Transverse colon (tissue), 4 donors: ENCODE results near the gene SLC17A3. TPM values are rescaled to one million over a fixed set of nuclear protein-coding genes. Genes with fewer than 3 reads are reported as not detected.

Experiments used
- DNase-seq: peaks from one replicate; pipeline ENCODE4 v3.0.0-alpha.2; 2019
- H3K27ac ChIP-seq, 4 donors: fragments of 200-600 bp; sonication (generic); 2 replicates each; pipeline ENCODE4 v1.5.1; 2016 to 2018; ENCODE audit warnings: inconsistent platforms in 4 of 4
- H3K27me3 ChIP-seq: fragments of 200-600 bp; sonication (generic); 2 replicates; pipeline ENCODE4 v1.5.1; 2017; ENCODE audit warnings: inconsistent platforms
- H3K36me3 ChIP-seq, 4 donors: fragments of 200-600 bp; sonication (generic); 2 replicates each; pipeline ENCODE4 v1.5.1; 2017 to 2019; ENCODE audit warnings: inconsistent platforms in 4 of 4
- H3K4me1 ChIP-seq, 4 donors: fragments of 200-600 bp; sonication (generic); 2 replicates each; pipeline ENCODE4 v1.5.1; 2017 to 2020; ENCODE audit warnings: inconsistent platforms in 4 of 4
- H3K4me3 ChIP-seq, 4 donors: fragments of 200-600 bp; sonication (generic); 1 replicate in 1 of 4; 2 replicates in 3 of 4; pipeline versions ENCODE4 v1.5.1 to v1.6.1; 2017 to 2019; ENCODE audit warnings: inconsistent platforms in 4 of 4
- H3K9me3 ChIP-seq, 2 donors: fragments of 200-600 bp; sonication (generic); 2 replicates each; pipeline ENCODE4 v1.5.1; 2017 to 2019; ENCODE audit warnings: inconsistent platforms in 2 of 2
- EP300 ChIP-seq: sonication (generic); formaldehyde crosslinking; IDR thresholded peaks from one replicate; pipeline ENCODE4 v1.6.1; 2017; ENCODE audit warnings: antibody characterized with exemption, low read depth
- POLR2A ChIP-seq: fragments of 450-650 bp; IDR thresholded peaks from one replicate; pipeline ENCODE4 v1.6.1; 2016; ENCODE audit warnings: antibody characterized with exemption, mild to moderate bottlenecking, moderate library complexity
- POLR2AphosphoS5 ChIP-seq, 3 donors: sonication (generic); formaldehyde crosslinking; IDR thresholded peaks; one replicate each; pipeline ENCODE4 v1.6.1; 2016; ENCODE audit warnings: antibody characterized with exemption in 3 of 3
- WGBS, 2 donors: methylation state at CpG; one replicate each; pipeline ENCODE4 v1.1.5; 2018; ENCODE audit warnings: low coverage in 1 of 2; 5-methylcytosine and 5-hydroxymethylcytosine counted together
- in situ Hi-C, 4 donors: fragments of 200-750 bp; cut with MboI; loops; one replicate each; pipeline versions ENCODE4 v1.15.0 to v1.15.1; 2017; ENCODE audit warnings: low sequenced_read_pairs in 3 of 4, low pct_ligation_motif_present in 1 of 4, low pct_unique_long_range_greater_than_20kb in 1 of 4
- intact Hi-C: fragments of 100-400 bp; cut with DNase I; formaldehyde crosslinking; loops from one replicate; pipeline ENCODE4 v1.15.1; 2023; ENCODE audit warnings: low total_unique reads
- total RNA-seq, 4 donors: library from RNA; depleted of rRNA; stranded (reverse); fragments of >200 nt; gene quantifications; one replicate each; pipeline ENCODE4 v1.1.0, GENCODE V29; 2016
- TF ChIP-seq, protein P1 (sequence below), 5 experiments: fragments of 200-600 bp in 3 of 5; fragments of 450-650 bp in 2 of 5; sonication (generic) in 3 of 5; IDR thresholded peaks; 1 replicate in 2 of 5; 2 replicates in 3 of 5; pipeline ENCODE4 v1.5.1; 2016 to 2017; ENCODE audit warnings: antibody characterized with exemption in 5 of 5, inconsistent platforms in 3 of 5, mild to moderate bottlenecking in 2 of 5, moderate library complexity in 1 of 5

SLC17A3 gene
- total RNA-seq, 4 donors from 2014 or later, result not detected

- 38 to 53% methylated on average over 7 to 8 of the region's 8 CpGs for WGBS, 2 donors
- in situ Hi-C loops (no loop called here), intact Hi-C loops (no loop called here)
- Histone ChIP-seq H3K4me1 (no peaks in the 10 kb centered on the region), H3K9me3 (no peaks in the 10 kb centered on the region), H3K36me3 (no peaks in the 10 kb centered on the region), H3K4me3 (no peak within 1 kb of the TSS), H3K27ac (no peak within 1 kb of the TSS), H3K27me3 (no peaks in the 10 kb centered on the region)
- no peak for TF ChIP-seq POLR2A
- no peak for TF ChIP-seq EP300
- no peak for TF ChIP-seq POLR2AphosphoS5 (IDR thresholded peaks at IDR 0.05)
- TF ChIP-seq, protein P1, sequence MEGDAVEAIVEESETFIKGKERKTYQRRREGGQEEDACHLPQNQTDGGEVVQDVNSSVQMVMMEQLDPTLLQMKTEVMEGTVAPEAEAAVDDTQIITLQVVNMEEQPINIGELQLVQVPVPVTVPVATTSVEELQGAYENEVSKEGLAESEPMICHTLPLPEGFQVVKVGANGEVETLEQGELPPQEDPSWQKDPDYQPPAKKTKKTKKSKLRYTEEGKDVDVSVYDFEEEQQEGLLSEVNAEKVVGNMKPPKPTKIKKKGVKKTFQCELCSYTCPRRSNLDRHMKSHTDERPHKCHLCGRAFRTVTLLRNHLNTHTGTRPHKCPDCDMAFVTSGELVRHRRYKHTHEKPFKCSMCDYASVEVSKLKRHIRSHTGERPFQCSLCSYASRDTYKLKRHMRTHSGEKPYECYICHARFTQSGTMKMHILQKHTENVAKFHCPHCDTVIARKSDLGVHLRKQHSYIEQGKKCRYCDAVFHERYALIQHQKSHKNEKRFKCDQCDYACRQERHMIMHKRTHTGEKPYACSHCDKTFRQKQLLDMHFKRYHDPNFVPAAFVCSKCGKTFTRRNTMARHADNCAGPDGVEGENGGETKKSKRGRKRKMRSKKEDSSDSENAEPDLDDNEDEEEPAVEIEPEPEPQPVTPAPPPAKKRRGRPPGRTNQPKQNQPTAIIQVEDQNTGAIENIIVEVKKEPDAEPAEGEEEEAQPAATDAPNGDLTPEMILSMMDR (IDR thresholded peaks at IDR 0.05), result no peak
- DNase-seq, result no peak
Measured at GRCh38 chr6:25831532-25832306, 42.3 kb downstream of the SLC17A3 start, which contains the start of gene SLC17A1. Gene SLC17A1 (minus strand): TSS chr6:25832052. CDS start chr6:25830557, 1,495 bp downstream.

- H3K27me3 ChIP-seq, result no peaks in the 10 kb centered on the region
- no peaks in the 10 kb centered on the region for H3K4me1 ChIP-seq
- no peak overlapping the region for H3K27ac ChIP-seq
- H3K4me3 ChIP-seq, result no peak overlapping the region
- in situ Hi-C loops (no loop called here), intact Hi-C loops (no loop called here)
- no peak for TF ChIP-seq EP300
- TF ChIP-seq, protein P1 (IDR thresholded peaks at IDR 0.05), result no peak
- TF ChIP-seq POLR2A, result no peak
- TF ChIP-seq POLR2AphosphoS5 (IDR thresholded peaks at IDR 0.05), result no peak
- no peaks in the 10 kb centered on the region for H3K36me3 ChIP-seq
- no peak for DNase-seq
- WGBS, 2 donors, result 66 to 83% methylated on average over 3 to 4 of the region's 4 CpGs
- H3K9me3 ChIP-seq, result no peaks in the 10 kb centered on the region
Measured at GRCh38 chr6:25830458-25830857, 43.6 kb downstream of the SLC17A3 start.

GRCh38 chr6:25829375-25829774 lies 44.7 kb downstream of the SLC17A3 start:
- no peak for TF ChIP-seq EP300
- WGBS, 2 donors, result 80 to 83% methylated on average over 1 of the region's 1 CpG
- H3K27ac ChIP-seq, result no peak overlapping the region
- in situ Hi-C loops, result no loop called here
- no peaks in the 10 kb centered on the region for H3K4me1 ChIP-seq
- DNase-seq, result no peak
- H3K36me3 ChIP-seq, result no peaks in the 10 kb centered on the region
- no peak overlapping the region for H3K4me3 ChIP-seq
- intact Hi-C loops, result no loop called here
- no peaks in the 10 kb centered on the region for H3K9me3 ChIP-seq
- no peaks in the 10 kb centered on the region for H3K27me3 ChIP-seq

DNA sequence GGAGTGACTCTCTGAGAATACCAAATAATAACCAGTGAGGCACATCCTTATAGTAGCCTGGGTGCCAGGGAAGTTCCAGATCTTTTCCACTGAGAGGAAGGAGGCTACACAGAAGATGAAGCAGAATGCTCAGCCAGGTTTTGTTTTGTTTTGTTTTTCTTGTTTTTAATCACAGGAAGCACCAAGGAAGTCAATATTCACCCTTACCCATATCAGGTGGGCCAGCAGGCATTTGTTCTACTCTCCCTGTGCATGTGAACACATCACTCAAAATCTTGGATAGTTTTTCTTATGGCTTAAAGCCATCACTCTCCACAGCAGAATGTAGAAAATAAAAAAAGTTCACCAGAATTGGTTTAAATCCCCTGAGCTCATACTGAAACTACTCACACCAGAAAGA lies 52.7 kb downstream of the SLC17A3 start:
- H3K4me3 ChIP-seq, result no peak overlapping the region
- in situ Hi-C loops, result no loop called here
- no peak for TF ChIP-seq POLR2A
- TF ChIP-seq POLR2AphosphoS5 (IDR thresholded peaks at IDR 0.05), result no peak
- TF ChIP-seq, protein P1 (IDR thresholded peaks at IDR 0.05), result no peak
- TF ChIP-seq EP300, result no peak
- DNase-seq, result no peak
- no peaks in the 10 kb centered on the region for H3K9me3 ChIP-seq
- no peaks in the 10 kb centered on the region for H3K27me3 ChIP-seq
- H3K4me1 ChIP-seq, result no peaks in the 10 kb centered on the region
- no peaks in the 10 kb centered on the region for H3K36me3 ChIP-seq
- H3K27ac ChIP-seq, result no peak overlapping the region
- intact Hi-C loops, result no loop called here

GRCh38 chr6:25816252-25816651 lies 57.8 kb downstream of the SLC17A3 start:
- no peaks in the 10 kb centered on the region for H3K9me3 ChIP-seq
- 89% methylated on average over 2 of the region's 2 CpGs; no CpG with 5 or more reads in 1 of the 2 donors for WGBS, 2 donors
- no peaks in the 10 kb centered on the region for H3K36me3 ChIP-seq
- in situ Hi-C loops, result no loop called here
- no peak for TF ChIP-seq POLR2AphosphoS5 (IDR thresholded peaks at IDR 0.05)
- TF ChIP-seq POLR2A, result no peak
- TF ChIP-seq, protein P1 (IDR thresholded peaks at IDR 0.05), result no peak
- TF ChIP-seq EP300, result no peak
- intact Hi-C loops, result no loop called here
- H3K27me3 ChIP-seq, result no peaks in the 10 kb centered on the region
- H3K4me3 ChIP-seq, result no peak overlapping the region
- no peak overlapping the region for H3K27ac ChIP-seq
- no peak for DNase-seq
- H3K4me1 ChIP-seq, result no peaks in the 10 kb centered on the region
